HepG2 (cell line): Measurements from ENCODE around the gene IQUB. TPM values are rescaled to one million over a fixed set of nuclear protein-coding genes. Genes with fewer than 3 reads are reported as not detected.

ENCODE experiments used
- ATAC-seq: fragments of 200-7000 bp; cut with Tn5 transposase; 3 replicates; pipeline ENCODE4 v1.9.1; 2020; ENCODE audit warnings: mild to moderate bottlenecking, moderate library complexity
- BruUV-seq: library from RNA; stranded (reverse); fragments of 400-500 nt; replicated peaks from 2 replicates; lab custom pipeline; 2021; lab: Mats Ljungman, UMichigan
- CTCF ChIA-PET: fragments of 300-600 bp; formaldehyde crosslinking; extraction: SDS; loops from one replicate; lab custom pipeline; 2021; ENCODE audit warnings: low total read pairs, inconsistent platforms, low intra/inter-chr PET ratio; lab: Yijun Ruan, JAX
- POLR2A ChIA-PET: fragments of 350-600 bp; sonication (Branson Sonifier 250); formaldehyde crosslinking; loops from one replicate; lab custom pipeline; 2020; ENCODE audit warnings: antibody characterized with exemption, inconsistent platforms; lab: Yijun Ruan, JAX
- DNase-seq: peaks from one replicate; pipeline ENCODE4 v3.0.0-alpha.2; 2015; ENCODE audit warnings: low spot score
- FAIRE-seq: peaks from 3 replicates; lab custom pipeline; 2011; peaks lifted over from hg19 to GRCh38; lab: Jason Lieb, UNC
- H2AFZ ChIP-seq: one replicate; pipeline ENCODE4 v1.6.1; 2011; ENCODE audit warnings: low read length, inconsistent platforms
- H3K27ac ChIP-seq: fragments of 300-600 bp; 3 replicates; pipeline ENCODE4 v1.8.0; 2011; ENCODE audit warnings: mixed run types, mild to moderate bottlenecking, mixed read lengths, low read length, inconsistent platforms; ENCODE audit not compliant: insufficient read depth; ENCODE audit errors: extremely low read length
- H3K27me3 ChIP-seq, 2 experiments: fragments of 200-600 bp in 1 of 2; 2 replicates in 1 of 2; 3 replicates in 1 of 2; pipeline versions ENCODE4 v1.6.0 to v1.8.0; 2011; ENCODE audit warnings: low read length in 2 of 2, mild to moderate bottlenecking in 2 of 2, moderate library complexity in 2 of 2, inconsistent platforms in 1 of 2; ENCODE audit not compliant: insufficient read depth in 2 of 2, control insufficient read depth in 1 of 2
- H3K36me3 ChIP-seq, 2 experiments: fragments of 200-600 bp in 1 of 2; replicated peaks in 1 of 2; 2 replicates in 1 of 2; 3 replicates in 1 of 2; pipeline versions ENCODE4 v1.5.1 to v1.8.0; 2011; ENCODE audit warnings: low read length in 2 of 2, inconsistent platforms in 1 of 2; ENCODE audit not compliant: insufficient read depth in 2 of 2, control insufficient read depth in 1 of 2
- H3K4me1 ChIP-seq: 2 replicates; pipeline ENCODE4 v1.5.1; 2012; ENCODE audit warnings: low read length, inconsistent platforms; ENCODE audit not compliant: insufficient read depth
- H3K4me2 ChIP-seq: 2 replicates; pipeline ENCODE4 v1.6.0; 2011; ENCODE audit warnings: low read depth, low read length, inconsistent platforms
- H3K4me3 ChIP-seq, 3 experiments: fragments of 200-600 bp in 1 of 3; sonication (generic), shearing (Covaris generic) in 1 of 3; replicated peaks in 1 of 3; 2 replicates each; pipeline ENCODE4 v1.5.1; 2011 to 2016; ENCODE audit warnings: low read length in 3 of 3, inconsistent platforms in 2 of 3, low read depth in 2 of 3, mild to moderate bottlenecking in 2 of 3, control low read depth in 1 of 3, mixed read lengths in 1 of 3; ENCODE audit not compliant: insufficient read depth in 1 of 3
- H3K79me2 ChIP-seq: one replicate; pipeline ENCODE4 v1.6.1; 2011; ENCODE audit warnings: low read length, inconsistent platforms; ENCODE audit not compliant: insufficient read depth
- H3K9ac ChIP-seq: 2 replicates; pipeline ENCODE4 v1.6.0; 2011; ENCODE audit warnings: mild to moderate bottlenecking, low read depth, low read length, inconsistent platforms; ENCODE audit not compliant: insufficient read depth
- H3K9me3 ChIP-seq: 2 replicates; pipeline ENCODE4 v1.5.1; 2012; ENCODE audit warnings: mild to moderate bottlenecking, low read length
- H4K20me1 ChIP-seq: 2 replicates; pipeline ENCODE4 v1.6.0; 2011; ENCODE audit warnings: inconsistent platforms, mild to moderate bottlenecking, low read length, moderate library complexity; ENCODE audit not compliant: insufficient read depth
- FIP1L1 ChIP-seq: fragments of 200-400 bp; formaldehyde crosslinking; IDR thresholded peaks from 2 replicates; pipeline ENCODE4 v1.6.1; 2018; ENCODE audit warnings: low read depth, mild to moderate bottlenecking, low read length, moderate library complexity, borderline replicate concordance; ENCODE audit not compliant: insufficient read depth
- HDAC6 ChIP-seq: fragments of 200-600 bp; sonication (generic); IDR thresholded peaks from 2 replicates; pipeline ENCODE4 v1.7.0; 2017; ENCODE audit warnings: mild to moderate bottlenecking, antibody characterized with exemption, low read length, low read depth
- KDM3A ChIP-seq: IDR thresholded peaks from 2 replicates; pipeline ENCODE4 v1.6.1; 2018; ENCODE audit warnings: low read depth, missing compliant biosample characterization
- MAFK ChIP-seq, 2 experiments: IDR thresholded peaks in 1 of 2; conservative IDR thresholded peaks in 1 of 2; 2 replicates each; pipeline ENCODE4 v1.6.1; 2011; ENCODE audit warnings: improper control_type of control experiment in 2 of 2, low read length in 2 of 2
- TCF12 ChIP-seq, 2 experiments: fragments of 450-650 bp in 1 of 2; sonication (generic) in 1 of 2; formaldehyde crosslinking in 1 of 2; IDR thresholded peaks; 2 replicates each; pipeline versions ENCODE4 v1.6.1 to v1.8.0; 2017 to 2022; ENCODE audit warnings: antibody characterized with exemption in 1 of 2, mild to moderate bottlenecking in 1 of 2, missing genetic modification reagents in 1 of 2, moderate library complexity in 1 of 2
- ZNF496 ChIP-seq: sonication (generic); formaldehyde crosslinking; IDR thresholded peaks from 2 replicates; pipeline ENCODE4 v1.8.1; 2023; ENCODE audit warnings: mild to moderate bottlenecking, moderate library complexity, missing genetic modification reagents; ENCODE audit not compliant: insufficient replicate concordance
- WGBS: methylation state at CpG from one replicate; pipeline ENCODE4 v1.1.6; 2017; ENCODE audit warnings: low lambda C conversion rate; 5-methylcytosine and 5-hydroxymethylcytosine counted together
- in situ Hi-C: cut with HindIII; loops from 2 replicates; pipeline ENCODE4 v1.10.0; 2017; ENCODE audit warnings: low pct_unique_long_range_greater_than_20kb; ENCODE audit not compliant: extremely low pct_ligation_motif_present
- intact Hi-C: fragments of 100-400 bp; cut with micrococcal nuclease; formaldehyde crosslinking; loops from one replicate; pipeline ENCODE4 v1.10.0; 2022; ENCODE audit not compliant: unreplicated experiment
- polyA plus RNA-seq, 8 experiments: library from polyadenylated mRNA; depleted of rRNA in 3 of 8; stranded (reverse) in 7 of 8; unstranded in 1 of 8; fragments of >200 nt; fragmentation: Illumina TruSeq in 4 of 8; extraction: Trizol in 4 of 8; gene quantifications; 2 replicates each; pipeline versions ENCODE4 v1.2.1 to v1.2.3, GENCODE V29; 2011 to 2016; ENCODE audit warnings: low read depth in 4 of 8, missing spikeins in 1 of 8, mixed read lengths in 1 of 8; ENCODE audit not compliant: insufficient read depth in 1 of 8
- total RNA-seq, 5 experiments: library from RNA; depleted of rRNA; stranded (reverse); fragments of >200 nt; fragmentation: Illumina TruSeq; extraction: Trizol; gene quantifications; 2 replicates each; pipeline ENCODE4 v1.2.3, GENCODE V29; 2016; ENCODE audit warnings: low read depth in 1 of 5

IQUB gene
- total and polyA plus RNA-seq, 2 of the 13 experiments (the other 11 are each of a cell fraction or from before 2014, with no cell fraction given), result 0.07 TPM; not detected in 1

GRCh38 chr7:123570390-123571182 lies 36.2 kb upstream of the IQUB start:
- in situ Hi-C loops, result no loop called here
- Histone ChIP-seq H3K27me3 (no peaks in the 10 kb centered on the region), H3K4me3 (no peak overlapping the region), H2AFZ (no peak overlapping the region), H3K4me1 (no peaks in the 10 kb centered on the region), H3K27ac (no peak overlapping the region), H3K79me2 (no peaks in the 10 kb centered on the region), H4K20me1 (no peaks in the 10 kb centered on the region)
- CTCF ChIA-PET, result no interaction called here
- POLR2A ChIA-PET, result no interaction called here
- no peak for ATAC-seq
- TF ChIP-seq TCF12 (IDR thresholded peaks at IDR 0.05) (no peak), TCF12 (CRISPR knock-in tag; IDR thresholded peaks at IDR 0.05) (no peak), FIP1L1 (no peak), MAFK (conservative IDR thresholded peaks at IDR 0.05 in 1 of 2, IDR thresholded peaks at IDR 0.05 in 1 of 2; ENCODE audit: low read length in 2 of 2) (no peak), HDAC6 (no peak), KDM3A (no peak), ZNF496 (CRISPR knock-in tag) (no peak)
- TF ChIP-seq, all 625 proteins: peak for 0
- BruUV-seq, result no TSS peak
- FAIRE-seq (no peak), DNase-seq (no peak)
- Histone ChIP-seq H3K4me2 (no peak overlapping the region), H3K9me3 (no peaks in the 10 kb centered on the region), H3K9ac (no peak overlapping the region), H3K36me3 (no peaks in the 10 kb centered on the region)
- 7% methylated on average over 4 of the region's 4 CpGs for WGBS
- intact Hi-C loops, result no loop called here
